ENCODE results near the gene SCRN1.
A peak's percentile ranks its signal among the peaks of the same experiment; 100 is the strongest.

SCRN1 gene

GRCh38 chr7:30001998-30002397, 12.4 kb upstream of the SCRN1 start:
- no peak for DNase-seq

- no peak for DNase-seq
Measured at GRCh38 chr7:29998489-29998888, 8.9 kb upstream of the SCRN1 start.

GRCh38 chr7:29996321-29996720, 6.7 kb upstream of the SCRN1 start:
- DNase-seq, result no peak

- DNase-seq, result no peak
Measured at GRCh38 chr7:29995652-29996051, 6.1 kb upstream of the SCRN1 start.

- no peak for DNase-seq
Measured at GRCh38 chr7:29993140-29993539, 3.5 kb upstream of the SCRN1 start.

- no peak for DNase-seq
Measured at GRCh38 chr7:29991937-29992336, 2.3 kb upstream of the SCRN1 start.

GRCh38 chr7:29990931-29991330, 1.3 kb upstream of the SCRN1 start:
- DNase-seq, result no peak

- peak; percentile 20 to 37 for DNase-seq
Measured at GRCh38 chr7:29988424-29989256, 961 bp downstream of the SCRN1 start.

GRCh38 chr7:29987811-29988317, 1.7 kb downstream of the SCRN1 start:
- DNase-seq, result no peak

GRCh38 chr7:29987083-29987482, 2.5 kb downstream of the SCRN1 start:
- no peak for DNase-seq

- DNase-seq, result no peak
Measured at GRCh38 chr7:29980151-29980550, 9.4 kb downstream of the SCRN1 start.

- no peak for DNase-seq
Measured at GRCh38 chr7:29977886-29978651, 11.5 kb downstream of the SCRN1 start.

GRCh38 chr7:29976673-29977415, 12.8 kb downstream of the SCRN1 start:
- DNase-seq, result no peak

GRCh38 chr7:29976266-29976665, 13.3 kb downstream of the SCRN1 start:
- DNase-seq, result no peak

- DNase-seq, result no peak
Measured at GRCh38 chr7:29975561-29975960, 14.0 kb downstream of the SCRN1 start.

GRCh38 chr7:29974286-29974685, 15.3 kb downstream of the SCRN1 start:
- DNase-seq, result no peak

GRCh38 chr7:29972315-29972669, 17.3 kb downstream of the SCRN1 start:
- DNase-seq, result no peak

- no peak for DNase-seq
Measured at GRCh38 chr7:29971566-29972314, 17.9 kb downstream of the SCRN1 start.

GRCh38 chr7:29970158-29970557, 19.4 kb downstream of the SCRN1 start:
- DNase-seq, result no peak

GRCh38 chr7:29969738-29970137, 19.9 kb downstream of the SCRN1 start:
- DNase-seq, result no peak

- DNase-seq, result no peak
Measured at GRCh38 chr7:29968683-29969395, 20.8 kb downstream of the SCRN1 start.

GRCh38 chr7:29965030-29965429, 24.6 kb downstream of the SCRN1 start:
- no peak for DNase-seq

Measured in stimulated activated CD4-positive, alpha-beta T cell treated with anti-CD3 and anti-CD28 coated beads, Interleukin-2, amount 100 ng/mL, for 24 hours (primary cell).